HG03139 (cell line): Measurements from ENCODE around the gene CNIH4.
"Not testable (repeated sequence)": the region's sequence is repeated elsewhere in the genome, so short reads cannot be mapped to it uniquely, and the experiment has no call there.

Source experiments
- ATAC-seq: cut with Tn5 transposase; IDR thresholded peaks from one replicate; pipeline ENCODE4 v1.9.1; 2021; ENCODE audit not compliant: unreplicated experiment

Gene CNIH4

GRCh38 chr1:224348137-224348536 lies 8.5 kb upstream of the CNIH4 start:
- no peak for ATAC-seq

GRCh38 chr1:224349716-224350115 lies 7.0 kb upstream of the CNIH4 start:
- ATAC-seq, result not testable (repeated sequence)

GRCh38 chr1:224352436-224353085 lies 4.1 kb upstream of the CNIH4 start:
- not testable (repeated sequence) for ATAC-seq

GRCh38 chr1:224353975-224354925 lies 2.4 kb upstream of the CNIH4 start:
- ATAC-seq, result no peak

GRCh38 chr1:224357626-224358124 lies 996 bp downstream of the CNIH4 start:
- no peak for ATAC-seq

GRCh38 chr1:224358237-224358636 lies 1.6 kb downstream of the CNIH4 start:
- ATAC-seq, result no peak

- ATAC-seq, result no peak
These were observed 2.5 kb downstream of the CNIH4 start for GRCh38 chr1:224359207-224359606.

GRCh38 chr1:224368409-224368808 lies 11.7 kb downstream of the CNIH4 start:
- no peak for ATAC-seq

- ATAC-seq, result no peak
These were observed 16.4 kb downstream of the CNIH4 start for GRCh38 chr1:224373008-224373590.

GRCh38 chr1:224375059-224375458 lies 18.4 kb downstream of the CNIH4 start:
- ATAC-seq, result no peak

- ATAC-seq, result peak; percentile 41
These were observed 21.0 kb downstream of the CNIH4 start for GRCh38 chr1:224377676-224378006.

- ATAC-seq, result no peak
These were observed 22.4 kb downstream of the CNIH4 start for GRCh38 chr1:224378855-224379631.

- ATAC-seq, result peak; percentile 75
These were observed 23.3 kb downstream of the CNIH4 start for GRCh38 chr1:224380003-224380402.

- ATAC-seq, result no peak
These were observed 25.3 kb downstream of the CNIH4 start for GRCh38 chr1:224381880-224382548.

GRCh38 chr1:224383218-224383617 lies 26.5 kb downstream of the CNIH4 start:
- no peak for ATAC-seq

GRCh38 chr1:224387302-224387912 lies 30.7 kb downstream of the CNIH4 start:
- no peak for ATAC-seq

- no peak for ATAC-seq
These were observed 31.3 kb downstream of the CNIH4 start for GRCh38 chr1:224387943-224388342.

GRCh38 chr1:224390517-224390916 lies 33.8 kb downstream of the CNIH4 start:
- no peak for ATAC-seq

- ATAC-seq, result no peak
These were observed 36.0 kb downstream of the CNIH4 start for GRCh38 chr1:224392411-224393249.
